K562 (cell line): ENCODE results near the gene SERINC5. TPM values are rescaled to one million over a fixed set of nuclear protein-coding genes. Genes with fewer than 3 reads are reported as not detected.

Experiments
- ATAC-seq: fragments of 200-7000 bp; cut with Tn5 transposase; 3 replicates; pipeline ENCODE4 v1.9.1; 2020; ENCODE audit warnings: moderate library complexity
- BruUV-seq: library from RNA; stranded (reverse); fragments of 400-500 nt; replicated peaks from 2 replicates; lab custom pipeline; 2021; lab: Mats Ljungman, UMichigan
- CTCF ChIA-PET: fragments of 300-600 bp; formaldehyde crosslinking; extraction: SDS; loops from one replicate; lab custom pipeline; 2021; ENCODE audit warnings: low intra/inter-chr PET ratio; lab: Yijun Ruan, JAX
- POLR2A ChIA-PET: fragments of 300-600, 350-650 bp; sonication (Branson Sonifier 250); formaldehyde crosslinking; extraction: SDS; loops from one replicate; lab custom pipeline; 2021; ENCODE audit warnings: antibody characterized with exemption, inconsistent platforms; lab: Yijun Ruan, JAX
- DNase-seq, 4 experiments: peaks; one replicate each; pipeline versions ENCODE4 v3.0.0 to v3.0.0-alpha.2; 2011 to 2018; ENCODE audit warnings: low spot score in 3 of 4, mixed read lengths in 3 of 4; ENCODE audit errors: extremely low read depth in 1 of 4
- FAIRE-seq: peaks from 2 replicates; lab custom pipeline; 2011; peaks lifted over from hg19 to GRCh38; lab: Jason Lieb, UNC
- H2AFZ ChIP-seq: 2 replicates; pipeline ENCODE4 v1.6.0; 2011; ENCODE audit warnings: low read depth, low read length, control low read depth, inconsistent platforms
- H3K27ac ChIP-seq: fragments of 200-600 bp; 3 replicates; pipeline ENCODE4 v1.8.0; 2011; ENCODE audit warnings: low read depth, mild to moderate bottlenecking, control low read depth, inconsistent platforms, low read length, moderate library complexity, mixed read lengths; ENCODE audit errors: extremely low read depth
- H3K27me3 ChIP-seq, 2 experiments: fragments of 300-600 bp in 1 of 2; 2 replicates in 1 of 2; 3 replicates in 1 of 2; pipeline versions ENCODE4 v1.6.0 to v1.8.0; 2011; ENCODE audit warnings: inconsistent platforms in 2 of 2, low read length in 2 of 2, mild to moderate bottlenecking in 1 of 2, mixed read lengths in 1 of 2, moderate library complexity in 1 of 2; ENCODE audit not compliant: control insufficient read depth in 2 of 2, insufficient read depth in 2 of 2
- H3K36me3 ChIP-seq: fragments of 300-600 bp; 3 replicates; pipeline ENCODE4 v1.8.0; 2011; ENCODE audit warnings: mild to moderate bottlenecking, low read length, inconsistent platforms; ENCODE audit not compliant: control insufficient read depth, insufficient read depth
- H3K4me1 ChIP-seq, 2 experiments: fragments of 200-600 bp in 1 of 2; replicated peaks in 1 of 2; 2 replicates in 1 of 2; 3 replicates in 1 of 2; pipeline versions ENCODE4 v1.5.1 to v1.8.0; 2011; ENCODE audit warnings: inconsistent platforms in 2 of 2, low read length in 2 of 2, mild to moderate bottlenecking in 1 of 2, mixed read lengths in 1 of 2, moderate library complexity in 1 of 2; ENCODE audit not compliant: control insufficient read depth in 2 of 2, insufficient read depth in 2 of 2
- H3K4me2 ChIP-seq: 2 replicates; pipeline ENCODE4 v1.6.1; 2011; ENCODE audit warnings: low read length, control low read depth, inconsistent platforms, mixed read lengths; ENCODE audit not compliant: insufficient read depth
- H3K4me3 ChIP-seq: fragments of 200-600 bp; sonication (generic), shearing (Covaris generic); 2 replicates; pipeline ENCODE4 v1.5.1; 2016; ENCODE audit warnings: control low read depth, inconsistent platforms
- H3K79me2 ChIP-seq: fragments of 200-600 bp; 3 replicates; pipeline ENCODE4 v1.8.0; 2011; ENCODE audit warnings: low read length, inconsistent platforms; ENCODE audit not compliant: control insufficient read depth, insufficient read depth
- H3K9ac ChIP-seq, 2 experiments: 2 replicates each; pipeline versions ENCODE4 v1.6.0 to v1.6.1; 2011; ENCODE audit warnings: low read depth in 2 of 2, low read length in 2 of 2, control low read depth in 1 of 2, inconsistent platforms in 1 of 2, mild to moderate bottlenecking in 1 of 2, mixed read lengths in 1 of 2; ENCODE audit not compliant: insufficient read depth in 1 of 2
- H3K9me1 ChIP-seq: one replicate; pipeline ENCODE4 v1.6.0; 2011; ENCODE audit warnings: inconsistent platforms, mild to moderate bottlenecking, low read length, moderate library complexity; ENCODE audit not compliant: control insufficient read depth, insufficient read depth
- H3K9me3 ChIP-seq: replicated peaks from 2 replicates; pipeline ENCODE4 v1.5.1; 2011; ENCODE audit warnings: low read depth, low read length, inconsistent platforms; ENCODE audit not compliant: control insufficient read depth, insufficient read depth
- H4K20me1 ChIP-seq: replicated peaks from 2 replicates; pipeline ENCODE4 v1.6.1; 2011; ENCODE audit warnings: low read length, inconsistent platforms, mixed read lengths; ENCODE audit not compliant: control insufficient read depth, insufficient read depth
- CEBPB ChIP-seq: fragments of 450-650 bp; IDR thresholded peaks from 2 replicates; pipeline ENCODE4 v1.6.1; 2016; ENCODE audit warnings: missing genetic modification characterization, missing compliant biosample characterization
- CREM ChIP-seq: IDR thresholded peaks from 2 replicates; pipeline ENCODE4 v1.6.1; 2014; ENCODE audit warnings: antibody characterized with exemption, low read depth
- HDAC8 ChIP-seq: fragments of 450-650 bp; IDR thresholded peaks from 2 replicates; pipeline ENCODE4 v1.6.1; 2016; ENCODE audit warnings: mild to moderate bottlenecking, missing genetic modification characterization, moderate library complexity, missing compliant biosample characterization
- HDGF ChIP-seq: fragments of 450-650 bp; IDR thresholded peaks from 2 replicates; pipeline ENCODE4 v1.6.1; 2016
- PTRF ChIP-seq: fragments of 450-650 bp; IDR thresholded peaks from 2 replicates; pipeline ENCODE4 v1.6.1; 2016; ENCODE audit warnings: mild to moderate bottlenecking, missing genetic modification characterization, missing compliant biosample characterization
- ZC3H4 ChIP-seq: sonication (generic); formaldehyde crosslinking; IDR thresholded peaks from 2 replicates; pipeline ENCODE4 v1.9.0; 2021; ENCODE audit warnings: missing genetic modification reagents, borderline replicate concordance
- ZNF133 ChIP-seq: fragments of 250-450 bp; sonication (Bioruptor Pico); IDR thresholded peaks from 2 replicates; pipeline ENCODE4 v1.4.0; 2020; ENCODE audit warnings: mild to moderate bottlenecking
- ZNF785 ChIP-seq: fragments of 250-450 bp; sonication (Bioruptor Pico); IDR thresholded peaks from 2 replicates; pipeline ENCODE4 v1.4.0; 2020; ENCODE audit warnings: mild to moderate bottlenecking
- WGBS: fragments of 100-300 bp; shearing (Covaris generic); methylation state at CpG from one replicate; pipeline ENCODE4 v1.1.6; 2016; ENCODE audit warnings: low coverage, mixed read lengths; ENCODE audit not compliant: insufficient coverage; ENCODE audit errors: missing lambda C conversion rate; 5-methylcytosine and 5-hydroxymethylcytosine counted together
- in situ Hi-C: fragments of 300-500 bp; cut with MboI; formaldehyde crosslinking; loops from 4 replicates; pipeline ENCODE4 v1.15.0; 2018; ENCODE audit warnings: inconsistent platforms, mixed read lengths
- intact Hi-C: fragments of 100-400 bp; cut with micrococcal nuclease; formaldehyde crosslinking; loops from 2 replicates; pipeline ENCODE4 v1.14.2; 2022
- polyA plus RNA-seq, 8 experiments: library from polyadenylated mRNA; depleted of rRNA in 4 of 8; stranded (reverse) in 5 of 8; unstranded in 3 of 8; fragments of >200 nt; fragmentation: Nextera tagmentation in 2 of 8; fragmentation: Illumina TruSeq in 1 of 8; extraction: Ambion mirVana in 2 of 8; extraction: Trizol in 1 of 8; gene quantifications; 2 replicates each; pipeline versions ENCODE4 v1.2.1 to v1.2.3, GENCODE V29; 2011 to 2014; ENCODE audit warnings: inconsistent platforms in 1 of 8, missing spikeins in 1 of 8
- total RNA-seq, 7 experiments: library from RNA; depleted of rRNA in 6 of 7; stranded (reverse); fragments of >200 nt in 6 of 7; fragmentation: Illumina TruSeq in 2 of 7; extraction: Trizol in 2 of 7; gene quantifications; 2 replicates each; pipeline versions ENCODE4 v1.2.1 to v1.2.3, GENCODE V29; 2011 to 2021; ENCODE audit warnings: low replicate concordance in 1 of 7
- TF ChIP-seq, protein P1 (sequence below): sonication (generic); formaldehyde crosslinking; IDR thresholded peaks from 2 replicates; pipeline ENCODE4 v1.8.0; 2022; ENCODE audit warnings: missing genetic modification reagents, mild to moderate bottlenecking, borderline replicate concordance
- TF ChIP-seq, protein P2 (sequence below): fragments of 200-800 bp; sonication (Bioruptor generic); IDR thresholded peaks from 2 replicates; pipeline ENCODE4 v1.6.1; 2017; ENCODE audit warnings: missing genetic modification characterization, missing compliant biosample characterization

Gene SERINC5
- total and polyA plus RNA-seq, 9 of the 15 experiments (the other 6 are each of a cell fraction or from before 2014, with no cell fraction given) = 1.4 to 7.9 (median 3.7) TPM

DNA sequence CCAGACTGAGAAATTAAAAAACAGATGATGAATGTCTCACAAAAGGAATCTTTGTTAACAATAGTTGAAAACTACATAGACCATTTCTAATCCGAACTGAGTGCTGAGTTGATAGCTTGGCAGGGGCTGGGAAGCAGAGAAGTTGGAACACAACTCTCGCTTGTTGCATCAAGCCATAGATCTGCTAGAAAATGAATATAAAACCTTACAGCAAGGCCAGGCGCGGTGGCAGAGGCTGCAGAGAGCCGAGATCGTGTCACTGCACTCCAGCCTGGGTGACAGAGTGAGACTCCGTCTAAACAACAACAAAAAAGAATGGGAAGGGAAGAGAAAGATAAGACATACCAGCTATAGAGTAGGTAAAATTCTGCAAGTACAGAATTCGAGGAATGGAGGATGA, 35.9 kb upstream of the SERINC5 start (continued):
- TF ChIP-seq HDAC8 (tag) (no peak), ZC3H4 (CRISPR knock-in tag) (no peak), CEBPB (no peak)

DNA sequence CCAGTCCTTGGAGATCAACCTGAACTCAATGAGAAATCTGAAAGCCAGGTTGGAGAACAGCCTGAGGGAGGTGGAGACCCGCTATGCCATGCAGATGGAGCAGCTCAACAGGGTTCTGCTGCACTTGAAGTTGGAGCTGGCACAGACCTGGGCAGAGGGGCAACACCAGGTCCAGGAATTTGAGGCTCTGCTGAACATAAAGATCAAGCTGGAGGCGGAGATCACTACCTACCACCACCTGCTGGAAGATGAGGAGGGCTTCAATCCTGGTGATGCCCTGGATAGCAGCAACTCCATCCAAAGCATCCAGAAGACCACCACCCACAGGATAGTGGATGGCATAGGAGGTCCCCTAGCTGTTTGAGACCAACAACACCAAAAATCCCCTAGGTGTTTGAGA, 33.5 kb upstream of the SERINC5 start:
- WGBS = 0% methylated on average over 1 of the region's 2 CpGs
- Histone ChIP-seq H3K4me1 (no peaks in the 10 kb centered on the region), H3K9ac (peak overlapping the region in 1 of 2 experiments; percentile 17; a peak in 1 of 4 replicates), H3K4me3 (no peak overlapping the region), H3K9me1 (no peaks in the 10 kb centered on the region), H2AFZ (no peak overlapping the region), H3K27ac (no peak overlapping the region), H3K9me3 (no peaks in the 10 kb centered on the region), H3K36me3 (no peaks in the 10 kb centered on the region), H3K27me3 (peaks cover 9 to 34% of the 10 kb centered on the region in 2 experiments; a peak in 4 of 5 replicates), H3K4me2 (no peak overlapping the region)
- CTCF ChIA-PET = no interaction called here
- in situ Hi-C loops (no loop called here), intact Hi-C loops (no loop called here)
- BruUV-seq = no TSS peak
- POLR2A ChIA-PET = interaction anchor here (0.6 to 0.7 kb wide), 3 partner anchors 10 to 15 kb away, joined by 3 to 4 read pairs (median 4); no protein-coding TSS in a partner anchor
- TF ChIP-seq ZNF133 (CRISPR knock-in tag) (no peak), CREM (no peak), HDGF (no peak), PTRF (tag) (no peak), ZNF785 (CRISPR knock-in tag) (no peak)
- TF ChIP-seq, protein P1, sequence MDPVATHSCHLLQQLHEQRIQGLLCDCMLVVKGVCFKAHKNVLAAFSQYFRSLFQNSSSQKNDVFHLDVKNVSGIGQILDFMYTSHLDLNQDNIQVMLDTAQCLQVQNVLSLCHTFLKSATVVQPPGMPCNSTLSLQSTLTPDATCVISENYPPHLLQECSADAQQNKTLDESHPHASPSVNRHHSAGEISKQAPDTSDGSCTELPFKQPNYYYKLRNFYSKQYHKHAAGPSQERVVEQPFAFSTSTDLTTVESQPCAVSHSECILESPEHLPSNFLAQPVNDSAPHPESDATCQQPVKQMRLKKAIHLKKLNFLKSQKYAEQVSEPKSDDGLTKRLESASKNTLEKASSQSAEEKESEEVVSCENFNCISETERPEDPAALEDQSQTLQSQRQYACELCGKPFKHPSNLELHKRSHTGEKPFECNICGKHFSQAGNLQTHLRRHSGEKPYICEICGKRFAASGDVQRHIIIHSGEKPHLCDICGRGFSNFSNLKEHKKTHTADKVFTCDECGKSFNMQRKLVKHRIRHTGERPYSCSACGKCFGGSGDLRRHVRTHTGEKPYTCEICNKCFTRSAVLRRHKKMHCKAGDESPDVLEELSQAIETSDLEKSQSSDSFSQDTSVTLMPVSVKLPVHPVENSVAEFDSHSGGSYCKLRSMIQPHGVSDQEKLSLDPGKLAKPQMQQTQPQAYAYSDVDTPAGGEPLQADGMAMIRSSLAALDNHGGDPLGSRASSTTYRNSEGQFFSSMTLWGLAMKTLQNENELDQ (CRISPR knock-in tag) = no peak
- TF ChIP-seq, protein P2, sequence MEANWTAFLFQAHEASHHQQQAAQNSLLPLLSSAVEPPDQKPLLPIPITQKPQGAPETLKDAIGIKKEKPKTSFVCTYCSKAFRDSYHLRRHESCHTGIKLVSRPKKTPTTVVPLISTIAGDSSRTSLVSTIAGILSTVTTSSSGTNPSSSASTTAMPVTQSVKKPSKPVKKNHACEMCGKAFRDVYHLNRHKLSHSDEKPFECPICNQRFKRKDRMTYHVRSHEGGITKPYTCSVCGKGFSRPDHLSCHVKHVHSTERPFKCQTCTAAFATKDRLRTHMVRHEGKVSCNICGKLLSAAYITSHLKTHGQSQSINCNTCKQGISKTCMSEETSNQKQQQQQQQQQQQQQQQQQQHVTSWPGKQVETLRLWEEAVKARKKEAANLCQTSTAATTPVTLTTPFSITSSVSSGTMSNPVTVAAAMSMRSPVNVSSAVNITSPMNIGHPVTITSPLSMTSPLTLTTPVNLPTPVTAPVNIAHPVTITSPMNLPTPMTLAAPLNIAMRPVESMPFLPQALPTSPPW (CRISPR knock-in tag) = no peak
- TF ChIP-seq, all 486 proteins: peak for 0
- Histone ChIP-seq H3K79me2 (no peaks in the 10 kb centered on the region), H4K20me1 (no peaks in the 10 kb centered on the region)
- DNase-seq (no peak), FAIRE-seq (no peak), ATAC-seq (no peak)
